GM23338 (cell line): ENCODE data around the gene APP. TPM values are rescaled to one million over a fixed set of nuclear protein-coding genes. Genes with fewer than 3 reads are reported as not detected.

Experiments used
- ATAC-seq: fragments of 200-7000 bp; cut with Tn5 transposase; 3 replicates; pipeline ENCODE4 v1.9.1; 2020
- DNase-seq: peaks from one replicate; pipeline ENCODE4 v3.0.0-alpha.2; 2015; ENCODE audit warnings: low spot score
- H2AFZ ChIP-seq: fragments of 200-600 bp; sonication (generic); 2 replicates; pipeline ENCODE4 v1.8.0; 2016; ENCODE audit warnings: antibody characterized with exemption, mild to moderate bottlenecking, moderate library complexity
- H3F3A ChIP-seq: fragments of 200-600 bp; sonication (generic); replicated peaks from 2 replicates; pipeline ENCODE4 v1.8.0; 2017; ENCODE audit warnings: antibody characterized with exemption, mixed run types, low read depth
- H3K27ac ChIP-seq: fragments of 200-600 bp; sonication (generic); 2 replicates; pipeline ENCODE4 v1.6.1; 2016; ENCODE audit warnings: low read depth
- H3K27me3 ChIP-seq: fragments of 200-600 bp; sonication (generic); 2 replicates; pipeline ENCODE4 v1.8.0; 2016; ENCODE audit warnings: mild to moderate bottlenecking, mixed run types, moderate library complexity; ENCODE audit not compliant: insufficient read depth
- H3K36me3 ChIP-seq: fragments of 200-600 bp; sonication (generic); 2 replicates; pipeline ENCODE4 v1.8.0; 2016; ENCODE audit warnings: mild to moderate bottlenecking; ENCODE audit not compliant: insufficient read depth
- H3K4me1 ChIP-seq: fragments of 200-600 bp; sonication (generic); 2 replicates; pipeline ENCODE4 v1.8.0; 2016; ENCODE audit warnings: mild to moderate bottlenecking, moderate library complexity; ENCODE audit not compliant: insufficient read depth
- H3K4me2 ChIP-seq: fragments of 200-600 bp; sonication (generic); 2 replicates; pipeline ENCODE4 v1.7.1; 2017; ENCODE audit warnings: mixed run types
- H3K4me3 ChIP-seq: fragments of 200-600 bp; sonication (generic); 2 replicates; pipeline ENCODE4 v1.6.1; 2016; ENCODE audit warnings: mixed run types
- H3K79me2 ChIP-seq: fragments of 200-600 bp; sonication (generic); replicated peaks from 2 replicates; pipeline ENCODE4 v1.8.0; 2017; ENCODE audit warnings: mild to moderate bottlenecking; ENCODE audit not compliant: insufficient read depth
- H3K9me2 ChIP-seq: fragments of 200-600 bp; sonication (generic); 2 replicates; pipeline ENCODE4 v1.8.0; 2017; ENCODE audit not compliant: insufficient read depth
- H4K20me1 ChIP-seq: fragments of 200-600 bp; sonication (generic); replicated peaks from 2 replicates; pipeline ENCODE4 v1.8.0; 2017; ENCODE audit warnings: mild to moderate bottlenecking; ENCODE audit not compliant: insufficient read depth
- H3K27ac Mint-ChIP-seq: 2 replicates; pipeline ENCODE4 v1.8.0; 2020; ENCODE audit warnings: inconsistent platforms, mild to moderate bottlenecking, moderate library complexity, mixed read lengths
- H3K27me3 Mint-ChIP-seq: 3 replicates; pipeline ENCODE4 v1.8.0; 2022; ENCODE audit warnings: low read depth, mild to moderate bottlenecking, moderate library complexity, mixed read lengths, inconsistent platforms; ENCODE audit not compliant: insufficient read depth, poor library complexity
- H3K36me3 Mint-ChIP-seq: 3 replicates; pipeline ENCODE4 v1.8.0; 2021; ENCODE audit warnings: low read depth, mild to moderate bottlenecking, inconsistent platforms, moderate library complexity, mixed read lengths
- H3K4me1 Mint-ChIP-seq: 3 replicates; pipeline ENCODE4 v1.8.0; 2020; ENCODE audit warnings: mild to moderate bottlenecking, inconsistent platforms, mixed read lengths
- H3K4me3 Mint-ChIP-seq: 3 replicates; pipeline ENCODE4 v1.8.0; 2021; ENCODE audit warnings: moderate library complexity, mild to moderate bottlenecking, inconsistent platforms, mixed read lengths
- H3K9me3 Mint-ChIP-seq: 3 replicates; pipeline ENCODE4 v1.8.0; 2020; ENCODE audit warnings: moderate library complexity, mild to moderate bottlenecking, inconsistent platforms, mixed read lengths
- EZH2phosphoT487 ChIP-seq: fragments of 200-600 bp; sonication (generic); IDR thresholded peaks from one replicate; pipeline ENCODE4 v1.8.1; 2018; ENCODE audit warnings: antibody characterized with exemption; ENCODE audit not compliant: unreplicated experiment
- NANOG ChIP-seq: IDR thresholded peaks from 2 replicates; pipeline ENCODE4 v1.6.1; 2016; ENCODE audit warnings: antibody characterized with exemption, borderline replicate concordance
- POLR2AphosphoS5 ChIP-seq: IDR thresholded peaks from 2 replicates; pipeline ENCODE4 v1.6.1; 2016; ENCODE audit warnings: antibody characterized with exemption, low read depth
- STAT1 ChIP-seq: IDR thresholded peaks from one replicate; pipeline ENCODE4 v1.6.1; 2016; ENCODE audit warnings: antibody characterized with exemption; ENCODE audit not compliant: unreplicated experiment
- ZNF114 ChIP-seq: fragments of 250-450 bp; sonication (Bioruptor Pico); IDR thresholded peaks from 2 replicates; pipeline ENCODE4 v1.5.0; 2020; ENCODE audit warnings: mild to moderate bottlenecking, moderate library complexity
- ZNF331 ChIP-seq: fragments of 250-450 bp; sonication (Bioruptor Pico); IDR thresholded peaks from 2 replicates; pipeline ENCODE4 v1.5.0; 2020; ENCODE audit warnings: low read depth, mild to moderate bottlenecking, moderate library complexity
- ZNF462 ChIP-seq: fragments of 250-450 bp; sonication (Bioruptor Pico); IDR thresholded peaks from 2 replicates; pipeline ENCODE4 v1.5.0; 2020; ENCODE audit warnings: mild to moderate bottlenecking, moderate library complexity
- polyA plus RNA-seq: library from polyadenylated mRNA; unstranded; fragments of >200 nt; fragmentation: Nextera tagmentation; extraction: Ambion mirVana; gene quantifications from 2 replicates; pipeline ENCODE4 v1.2.1, GENCODE V29; 2016
- total RNA-seq: library from RNA; depleted of rRNA; stranded (reverse); fragments of >200 nt; shearing (Covaris generic); gene quantifications from 2 replicates; pipeline ENCODE4 v1.2.3, GENCODE V29; 2014

The APP gene
- total and polyA plus RNA-seq, 2 experiments from 2014 or later = 69.4 to 444 TPM

GRCh38 chr21:25961042-25961441 is 209.5 kb downstream of the APP start:
- Histone ChIP-seq H3K27ac (peak overlapping the region; percentile 94), H3K4me2 (peak overlapping the region; percentile 17), H3K36me3 (no peaks in the 10 kb centered on the region), H3K4me3 (0 out of 2 replicates have a peak overlapping the region, but pooled peaks have one; percentile 2), H3K79me2 (peaks cover 26% of the 10 kb centered on the region), H3F3A (no peaks in the 10 kb centered on the region), H4K20me1 (no peaks in the 10 kb centered on the region), H2AFZ (no peak overlapping the region), H3K27me3 (no peaks in the 10 kb centered on the region), H3K9me2 (no peaks in the 10 kb centered on the region), H3K4me1 (peaks cover 43% of the 10 kb centered on the region)
- TF ChIP-seq NANOG (peak; percentile 50; the same call in 1 of the 2 replicates), EZH2phosphoT487 (no peak), ZNF462 (0 out of 2 replicates have a peak, but pooled peaks have one; percentile 27)
- Mint-ChIP-seq H3K4me3 (peak overlapping the region; percentile 51), H3K27me3 (peaks cover 6% of the 10 kb centered on the region), H3K4me1 (peaks cover 62% of the 10 kb centered on the region), H3K36me3 (peaks cover 54% of the 10 kb centered on the region), H3K9me3 (no peaks in the 10 kb centered on the region), H3K27ac (peak overlapping the region; percentile 99)
- DNase-seq = peak; percentile 83
- peak; percentile 90 for ATAC-seq

GRCh38 chr21:25960402-25960801 is 210.2 kb downstream of the APP start:
- no peak overlapping the region for H2AFZ ChIP-seq
- Mint-ChIP-seq H3K27ac (peak overlapping the region; percentile 99), H3K36me3 (peaks cover 58% of the 10 kb centered on the region), H3K27me3 (peaks cover 6% of the 10 kb centered on the region), H3K4me1 (peaks cover 61% of the 10 kb centered on the region), H3K4me3 (peak overlapping the region; percentile 51), H3K9me3 (no peaks in the 10 kb centered on the region)
- H3K9me2 ChIP-seq = no peaks in the 10 kb centered on the region
- peaks cover 26% of the 10 kb centered on the region for H3K79me2 ChIP-seq
- DNase-seq (peak; percentile 73), ATAC-seq (peak; percentile 92)
- peaks cover 43% of the 10 kb centered on the region for H3K4me1 ChIP-seq
- no peaks in the 10 kb centered on the region for H3K27me3 ChIP-seq
- H3K4me2 ChIP-seq = peak overlapping the region; percentile 17
- peaks cover 1% of the 10 kb centered on the region; the same call in 1 of the 2 replicates for H3K36me3 ChIP-seq
- 0 out of 2 replicates have a peak overlapping the region, but pooled peaks have one; percentile 2 for H3K4me3 ChIP-seq
- no peaks in the 10 kb centered on the region for H3F3A ChIP-seq
- H4K20me1 ChIP-seq = no peaks in the 10 kb centered on the region
- H3K27ac ChIP-seq = peak overlapping the region; percentile 94
- TF ChIP-seq ZNF331 (CRISPR knock-in tag) (no peak), ZNF114 (no peak), POLR2AphosphoS5 (no peak), STAT1 (no peak), ZNF462 (no peak)
